Endodermal cell (in vitro differentiated cells): Measurements from ENCODE around the gene TUBA8. TPM values are rescaled to one million over a fixed set of nuclear protein-coding genes. Genes with fewer than 3 reads are reported as not detected.
"Not testable (repeated sequence)": the region's sequence is repeated elsewhere in the genome, so short reads cannot be mapped to it uniquely, and the experiment has no call there.

Experiments
- DNase-seq: peaks from one replicate; pipeline ENCODE4 v3.0.0-alpha.2; 2017
- H3K27ac ChIP-seq: 2 replicates; pipeline ENCODE4 v1.5.1; 2013; ENCODE audit warnings: mild to moderate bottlenecking, low read depth, low read length, moderate library complexity
- H3K27me3 ChIP-seq: 2 replicates; pipeline ENCODE4 v1.6.1; 2013; ENCODE audit warnings: mild to moderate bottlenecking, low read length, moderate library complexity; ENCODE audit not compliant: insufficient read depth, control insufficient read depth, poor library complexity, severe bottlenecking
- H3K36me3 ChIP-seq: 2 replicates; pipeline ENCODE4 v1.7.0; 2013; ENCODE audit warnings: mild to moderate bottlenecking, low read length, moderate library complexity; ENCODE audit not compliant: control insufficient read depth, insufficient read depth
- H3K4me1 ChIP-seq: one replicate; pipeline ENCODE4 v1.7.0; 2013; ENCODE audit warnings: low read length; ENCODE audit not compliant: control insufficient read depth, insufficient read depth
- H3K4me3 ChIP-seq: 2 replicates; pipeline ENCODE4 v1.5.1; 2013; ENCODE audit warnings: mild to moderate bottlenecking, low read length, moderate library complexity
- H3K9ac ChIP-seq: 2 replicates; pipeline ENCODE4 v1.6.1; 2013; ENCODE audit warnings: mild to moderate bottlenecking, low read length, moderate library complexity; ENCODE audit not compliant: poor library complexity, severe bottlenecking; ENCODE audit errors: extremely low read depth
- H3K9me3 ChIP-seq: 2 replicates; pipeline ENCODE4 v1.6.1; 2013; ENCODE audit warnings: mild to moderate bottlenecking, low read length, moderate library complexity; ENCODE audit not compliant: control insufficient read depth
- H3K27ac Mint-ChIP-seq: 2 replicates; pipeline ENCODE4 v1.8.0; 2020; ENCODE audit warnings: mixed read lengths
- H3K27me3 Mint-ChIP-seq: 2 replicates; pipeline ENCODE4 v1.8.0; 2021; ENCODE audit warnings: mild to moderate bottlenecking, mixed read lengths; ENCODE audit not compliant: insufficient read depth
- H3K36me3 Mint-ChIP-seq: 2 replicates; pipeline ENCODE4 v1.8.0; 2020; ENCODE audit warnings: low read depth, mixed read lengths
- H3K4me1 Mint-ChIP-seq: 2 replicates; pipeline ENCODE4 v1.8.0; 2020; ENCODE audit warnings: mixed read lengths
- H3K4me3 Mint-ChIP-seq: 2 replicates; pipeline ENCODE4 v1.8.0; 2020; ENCODE audit warnings: mild to moderate bottlenecking, moderate library complexity, mixed read lengths
- H3K9me3 Mint-ChIP-seq: 2 replicates; pipeline ENCODE4 v1.8.0; 2020; ENCODE audit warnings: mild to moderate bottlenecking, mixed read lengths
- WGBS, 2 experiments: methylation state at CpG; one replicate each; pipeline versions ENCODE4 v1.1.5 to v1.1.7; 2013; ENCODE audit warnings: missing lambda C conversion rate in 2 of 2, mixed read lengths in 1 of 2; ENCODE audit not compliant: insufficient coverage in 1 of 2, insufficient read length in 1 of 2; 5-methylcytosine and 5-hydroxymethylcytosine counted together
- total RNA-seq, 2 donors: library from RNA; stranded (reverse); fragmentation: NEBNext Ultra II Directional in 1 of 2; extraction: Animal tissue kit (Norgen Biotek cat#: 25700) in 1 of 2; gene quantifications; 2 replicates in 1 of 2; 3 replicates in 1 of 2; pipeline ENCODE4 v1.2.1, GENCODE V29; 2021
- TF ChIP-seq, protein P1 (sequence below): fragments of 200-600 bp; sonication (generic); conservative IDR thresholded peaks from 2 replicates; pipeline ENCODE4 v1.5.0; 2021; ENCODE audit warnings: antibody characterized with exemption, mild to moderate bottlenecking

The TUBA8 gene
- total RNA-seq, 2 donors from 2014 or later, result 0.58 to 0.66 TPM

DNA sequence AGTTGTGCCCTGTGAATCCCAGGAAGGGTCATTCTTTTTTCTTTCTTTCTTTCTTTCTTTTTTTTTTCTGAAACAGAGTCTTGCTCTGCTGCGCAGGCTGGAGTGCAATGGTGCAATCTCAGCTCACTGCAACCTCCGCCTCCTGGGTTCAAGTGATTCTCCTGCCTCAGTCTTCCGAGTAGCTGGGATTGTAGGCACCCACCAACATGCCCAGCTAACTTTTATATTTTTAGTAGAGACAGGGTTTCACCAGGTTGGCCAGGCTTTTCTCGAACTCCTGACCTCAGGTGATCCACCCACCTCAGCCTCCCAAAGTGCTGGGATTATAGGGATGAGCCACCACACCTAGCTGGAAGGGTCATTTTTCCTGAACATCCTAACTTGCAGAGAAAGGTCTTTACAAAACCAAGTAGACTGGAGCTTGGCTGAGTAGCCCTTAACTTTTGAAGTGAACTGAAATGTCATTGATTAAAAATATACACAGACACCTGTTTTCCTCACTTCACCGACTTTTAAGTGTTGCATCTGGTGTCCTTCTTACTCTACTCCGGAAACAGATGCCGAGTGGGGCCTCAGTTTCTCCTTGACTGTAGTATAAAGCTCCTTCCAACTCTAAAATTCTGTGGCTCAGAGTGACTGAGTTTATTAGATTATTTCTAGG is 39.2 kb upstream of the TUBA8 start:
- H3K4me3 ChIP-seq, H3K27ac ChIP-seq, H3K36me3 Mint-ChIP-seq, DNase-seq, H3K9me3 Mint-ChIP-seq, H3K4me1 Mint-ChIP-seq, H3K27ac Mint-ChIP-seq, H3K4me1 ChIP-seq, H3K4me3 Mint-ChIP-seq, H3K36me3 ChIP-seq, H3K9me3 ChIP-seq, H3K9ac ChIP-seq, H3K27me3 ChIP-seq: not testable (repeated sequence)
- peaks cover 15% of the 10 kb centered on the region for H3K27me3 Mint-ChIP-seq
- TF ChIP-seq, protein P1, sequence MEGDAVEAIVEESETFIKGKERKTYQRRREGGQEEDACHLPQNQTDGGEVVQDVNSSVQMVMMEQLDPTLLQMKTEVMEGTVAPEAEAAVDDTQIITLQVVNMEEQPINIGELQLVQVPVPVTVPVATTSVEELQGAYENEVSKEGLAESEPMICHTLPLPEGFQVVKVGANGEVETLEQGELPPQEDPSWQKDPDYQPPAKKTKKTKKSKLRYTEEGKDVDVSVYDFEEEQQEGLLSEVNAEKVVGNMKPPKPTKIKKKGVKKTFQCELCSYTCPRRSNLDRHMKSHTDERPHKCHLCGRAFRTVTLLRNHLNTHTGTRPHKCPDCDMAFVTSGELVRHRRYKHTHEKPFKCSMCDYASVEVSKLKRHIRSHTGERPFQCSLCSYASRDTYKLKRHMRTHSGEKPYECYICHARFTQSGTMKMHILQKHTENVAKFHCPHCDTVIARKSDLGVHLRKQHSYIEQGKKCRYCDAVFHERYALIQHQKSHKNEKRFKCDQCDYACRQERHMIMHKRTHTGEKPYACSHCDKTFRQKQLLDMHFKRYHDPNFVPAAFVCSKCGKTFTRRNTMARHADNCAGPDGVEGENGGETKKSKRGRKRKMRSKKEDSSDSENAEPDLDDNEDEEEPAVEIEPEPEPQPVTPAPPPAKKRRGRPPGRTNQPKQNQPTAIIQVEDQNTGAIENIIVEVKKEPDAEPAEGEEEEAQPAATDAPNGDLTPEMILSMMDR, result peak; percentile 8
- 90 to 93% methylated on average over 5 to 7 of the region's 7 CpGs for WGBS, 2 experiments

DNA sequence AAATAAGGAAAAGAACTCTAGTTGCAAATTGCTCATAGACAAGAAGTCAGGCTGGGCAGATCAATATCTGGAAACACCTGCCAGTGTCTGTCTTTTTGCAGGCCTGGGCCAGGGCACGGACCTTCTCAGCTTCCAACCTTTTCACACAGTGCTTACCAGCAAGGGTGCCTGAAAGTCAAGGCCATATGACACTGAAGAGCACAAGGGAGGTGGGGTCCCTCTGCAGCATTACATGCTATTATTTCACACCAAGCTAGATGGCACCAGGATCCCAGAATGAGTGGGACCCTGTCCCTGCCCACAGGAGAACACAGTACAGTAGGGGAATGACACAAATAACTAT is 38.7 kb upstream of the TUBA8 start:
- no peak overlapping the region for H3K4me3 Mint-ChIP-seq
- Histone ChIP-seq H3K36me3 (no peaks in the 10 kb centered on the region), H3K27me3 (peaks cover 5% of the 10 kb centered on the region), H3K9me3 (no peaks in the 10 kb centered on the region), H3K4me1 (peaks cover 5% of the 10 kb centered on the region), H3K4me3 (no peak overlapping the region), H3K9ac (no peak overlapping the region), H3K27ac (no peak overlapping the region)
- H3K27ac Mint-ChIP-seq, result no peak overlapping the region
- WGBS, 2 experiments, result 79% methylated on average over 1 of the region's 1 CpG; no CpG with 5 or more reads in 1 of the 2 experiments
- TF ChIP-seq, protein P1, result no peak
- no peaks in the 10 kb centered on the region for H3K9me3 Mint-ChIP-seq
- peaks cover 13% of the 10 kb centered on the region for H3K27me3 Mint-ChIP-seq
- H3K36me3 Mint-ChIP-seq, result no peaks in the 10 kb centered on the region
- H3K4me1 Mint-ChIP-seq, result peaks cover 6% of the 10 kb centered on the region
- no peak for DNase-seq

DNA sequence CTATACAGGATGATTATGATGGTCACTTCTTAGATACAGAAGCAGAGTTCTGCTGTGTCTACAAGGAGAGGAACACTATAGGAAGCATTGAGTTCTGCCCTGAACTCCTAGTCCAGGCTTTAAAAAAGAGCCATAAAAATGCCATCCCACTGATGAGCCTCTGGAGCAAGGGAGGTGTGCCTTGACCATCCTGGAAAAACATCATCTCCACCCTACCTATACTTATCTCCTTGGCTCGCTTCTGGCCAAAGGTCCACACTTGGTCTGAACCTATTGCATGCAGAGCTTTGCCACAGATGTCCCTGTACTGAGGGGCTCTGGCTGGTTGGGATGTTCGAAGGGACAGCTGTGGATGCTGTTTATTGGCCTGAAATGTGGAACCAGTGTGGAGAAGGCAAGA is 37.1 kb upstream of the TUBA8 start:
- no peaks in the 10 kb centered on the region for H3K36me3 Mint-ChIP-seq
- Histone ChIP-seq H3K27ac (no peak overlapping the region), H3K9ac (no peak overlapping the region), H3K4me3 (no peak overlapping the region), H3K4me1 (peaks cover 6% of the 10 kb centered on the region), H3K27me3 (peaks cover 4% of the 10 kb centered on the region), H3K9me3 (no peaks in the 10 kb centered on the region), H3K36me3 (no peaks in the 10 kb centered on the region)
- H3K4me1 Mint-ChIP-seq, result peaks cover 10% of the 10 kb centered on the region
- DNase-seq, result no peak
- TF ChIP-seq, protein P1, result no peak
- no peaks in the 10 kb centered on the region for H3K9me3 Mint-ChIP-seq
- WGBS, 2 experiments, result 84% methylated on average over 2 of the region's 2 CpGs; no CpG with 5 or more reads in 1 of the 2 experiments
- H3K27me3 Mint-ChIP-seq, result peaks cover 6% of the 10 kb centered on the region
- no peak overlapping the region for H3K4me3 Mint-ChIP-seq
- H3K27ac Mint-ChIP-seq, result no peak overlapping the region

DNA sequence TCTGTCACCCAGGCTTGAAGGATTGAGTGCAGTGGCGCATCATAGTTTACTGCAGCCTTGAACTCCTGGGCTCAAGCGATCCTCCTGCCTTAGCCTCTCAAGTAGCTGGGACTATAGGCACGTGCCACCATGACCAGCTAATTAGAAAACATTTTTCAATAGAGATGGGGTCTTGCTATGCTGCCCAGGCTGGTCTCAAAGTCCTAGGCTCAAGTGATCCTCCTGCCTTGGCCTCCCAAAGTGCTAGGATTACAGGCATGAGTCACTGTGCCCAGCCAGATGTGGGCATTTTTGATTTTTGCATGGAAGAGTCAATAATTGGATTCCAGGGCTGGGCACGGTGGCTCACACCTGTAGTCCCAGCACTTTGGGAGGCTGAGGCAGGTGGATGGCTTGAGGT is 36.7 kb upstream of the TUBA8 start:
- H3K27ac ChIP-seq, H3K27ac Mint-ChIP-seq, H3K4me3 ChIP-seq, H3K27me3 ChIP-seq, H3K9ac ChIP-seq, H3K9me3 ChIP-seq, H3K4me3 Mint-ChIP-seq, DNase-seq, H3K36me3 ChIP-seq, H3K9me3 Mint-ChIP-seq, H3K27me3 Mint-ChIP-seq, H3K36me3 Mint-ChIP-seq, H3K4me1 ChIP-seq: not testable (repeated sequence)
- peaks cover 12% of the 10 kb centered on the region for H3K4me1 Mint-ChIP-seq
- WGBS, 2 experiments, result 84 to 88% methylated on average over 4 of the region's 4 CpGs
